ENCODE data around the gene EXOC6B.

Gene EXOC6B

GRCh38 chr2:72208225-72208624, 617.6 kb downstream of the EXOC6B start:
- no peak for TF ChIP-seq ZNF274 (IDR thresholded peaks at IDR 0.05; ENCODE audit: low read depth, low read length)
- H3K4me3 ChIP-seq (ENCODE audit: low read length): no peak overlapping the region

DNA sequence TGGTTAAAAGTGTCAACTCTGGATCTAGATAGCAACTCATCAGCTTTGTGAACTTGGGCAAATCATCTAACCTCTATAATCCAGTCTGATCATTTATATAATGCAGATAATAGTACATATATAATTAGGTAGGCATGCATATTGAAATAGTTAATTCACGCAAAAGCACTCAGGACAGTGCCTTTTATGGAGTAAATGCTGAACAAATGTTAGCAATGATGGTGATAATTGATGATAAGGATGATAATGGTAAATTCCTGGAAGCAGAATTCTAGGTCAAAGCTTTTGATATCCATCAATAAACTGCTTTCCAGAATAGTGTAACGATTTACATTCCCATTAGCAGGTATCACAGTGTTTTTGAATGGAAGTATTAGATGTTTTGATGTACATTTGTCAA, 618.5 kb downstream of the EXOC6B start:
- TF ChIP-seq ZNF274 (IDR thresholded peaks at IDR 0.05; ENCODE audit: low read depth, low read length): no peak
- no peak overlapping the region for H3K4me3 ChIP-seq (ENCODE audit: low read length)

DNA sequence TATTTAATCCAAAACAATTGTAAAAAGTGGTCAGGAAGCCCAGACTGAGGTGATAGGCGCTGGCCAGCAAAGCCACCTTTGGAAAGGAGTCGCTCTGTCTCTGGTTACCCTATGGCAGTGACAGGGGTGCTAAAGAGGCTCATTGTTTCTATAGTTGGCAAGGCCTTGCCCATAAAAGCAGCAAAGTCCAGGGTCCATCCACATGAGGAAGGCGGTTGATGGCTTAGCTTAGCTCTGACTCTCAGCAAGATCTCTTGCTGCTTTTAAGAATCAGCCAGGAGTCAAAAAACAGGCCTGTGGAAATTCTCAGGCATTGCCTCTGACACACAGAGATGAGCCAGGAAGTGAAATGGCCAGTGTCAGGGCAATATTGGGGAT, 620.3 kb downstream of the EXOC6B start:
- no peak for TF ChIP-seq ZNF274 (IDR thresholded peaks at IDR 0.05; ENCODE audit: low read depth, low read length)
- no peak overlapping the region for H3K4me3 ChIP-seq (ENCODE audit: low read length)

- no peak for TF ChIP-seq ZNF274 (IDR thresholded peaks at IDR 0.05; ENCODE audit: low read depth, low read length)
- H3K4me3 ChIP-seq (ENCODE audit: low read length): no peak overlapping the region
These were observed 620.9 kb downstream of the EXOC6B start for GRCh38 chr2:72204786-72205503.

GRCh38 chr2:72204156-72204785, 621.6 kb downstream of the EXOC6B start:
- H3K4me3 ChIP-seq (ENCODE audit: low read length): no peak overlapping the region
- no peak for TF ChIP-seq ZNF274 (IDR thresholded peaks at IDR 0.05; ENCODE audit: low read depth, low read length)

DNA sequence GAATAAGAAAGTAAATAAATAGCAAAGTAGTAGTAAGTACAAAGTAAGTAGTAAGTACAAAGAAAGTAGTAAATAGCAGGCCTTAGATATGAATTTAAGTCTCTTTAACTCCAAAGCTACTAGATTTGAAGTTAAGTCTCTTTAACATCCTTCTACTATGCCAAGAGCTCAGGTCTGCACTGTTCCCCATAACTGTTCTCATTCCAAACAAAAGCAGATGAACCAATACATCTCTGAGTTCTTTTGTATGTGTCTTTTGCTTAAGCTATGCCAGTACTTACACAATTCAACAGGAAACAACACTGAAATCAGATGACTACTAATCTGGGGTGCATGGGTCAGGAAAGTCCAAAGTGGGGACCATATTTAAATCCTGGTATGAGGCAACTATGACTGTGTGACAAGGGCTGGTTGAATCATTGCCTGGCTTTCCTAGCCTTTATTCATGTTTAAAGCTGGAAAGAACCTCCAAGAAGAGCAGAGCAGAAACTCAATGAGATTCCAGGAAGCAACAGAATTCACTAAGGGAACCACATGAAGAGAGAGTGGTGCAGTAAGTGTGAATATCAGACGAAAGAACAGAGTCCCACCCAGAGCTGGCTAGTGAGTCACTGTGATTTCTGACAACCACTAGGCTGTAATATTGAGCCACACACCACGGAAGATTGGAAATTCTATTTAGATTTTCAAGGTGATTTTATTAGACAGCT, 627.1 kb downstream of the EXOC6B start:
- H3K4me3 ChIP-seq (ENCODE audit: low read length): no peak overlapping the region
- TF ChIP-seq ZNF274 (IDR thresholded peaks at IDR 0.05; ENCODE audit: low read depth, low read length): no peak

DNA sequence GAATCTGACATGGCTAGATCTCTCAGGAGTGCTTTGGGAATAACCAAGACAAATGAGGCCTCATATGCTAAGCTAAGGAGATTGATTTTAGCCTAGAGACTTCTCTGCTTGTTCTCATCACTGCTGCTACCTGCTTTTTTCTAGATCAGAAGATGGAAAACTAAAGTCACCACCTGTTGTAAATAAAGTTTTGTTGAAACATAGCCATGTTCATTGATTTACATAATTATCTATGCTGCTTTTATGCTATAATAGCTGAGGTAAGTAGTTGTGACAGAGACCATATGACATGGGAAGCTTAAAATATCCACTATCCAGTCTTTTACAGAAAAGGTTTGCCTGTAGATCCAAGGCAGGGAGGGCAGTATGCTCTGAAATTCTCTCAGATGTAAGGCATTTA, 632.1 kb downstream of the EXOC6B start:
- TF ChIP-seq ZNF274 (IDR thresholded peaks at IDR 0.05; ENCODE audit: low read depth, low read length): no peak
- H3K4me3 ChIP-seq (ENCODE audit: low read length): no peak overlapping the region

DNA sequence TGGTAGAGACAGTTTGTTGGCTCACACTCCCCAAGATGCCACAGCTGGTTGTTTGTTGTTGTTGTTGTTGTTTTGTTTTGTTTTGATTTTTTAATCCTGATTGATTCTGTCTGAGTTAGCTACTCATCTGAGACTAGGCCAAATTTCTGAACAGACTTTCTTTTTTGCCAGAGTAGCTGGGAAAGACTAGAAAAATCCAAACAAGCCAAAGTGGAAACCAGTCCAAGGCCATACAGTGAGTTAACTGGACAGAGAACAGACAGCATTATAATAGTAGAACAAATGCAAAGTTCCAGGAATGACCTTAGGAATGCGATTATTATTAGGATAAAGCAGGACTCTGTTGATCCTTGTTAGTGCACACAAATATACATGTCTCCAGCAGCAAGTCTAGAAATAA, 634.4 kb downstream of the EXOC6B start:
- no peak overlapping the region for H3K4me3 ChIP-seq (ENCODE audit: low read length)
- TF ChIP-seq ZNF274 (IDR thresholded peaks at IDR 0.05; ENCODE audit: low read depth, low read length): no peak

DNA sequence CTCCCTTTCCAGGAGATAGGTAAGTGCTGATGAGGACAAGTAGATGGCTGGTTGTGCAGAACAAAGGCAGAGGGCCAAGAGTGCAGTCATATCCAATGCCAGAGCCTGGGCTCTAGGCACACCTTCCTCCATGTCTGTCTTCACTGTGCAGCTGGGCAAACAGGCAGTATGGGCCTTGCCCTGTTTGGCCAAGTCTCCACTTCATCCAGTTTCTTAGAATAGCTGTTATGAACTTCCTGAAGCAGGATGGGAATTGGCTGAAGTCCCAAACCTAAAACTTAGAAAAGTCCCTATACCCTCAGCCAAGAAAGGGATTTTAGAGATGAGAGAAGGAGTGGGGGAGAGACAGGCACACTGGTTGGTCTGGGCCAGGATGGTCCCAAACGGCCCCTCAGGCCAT, 640.6 kb downstream of the EXOC6B start:
- no peak for TF ChIP-seq ZNF274 (IDR thresholded peaks at IDR 0.05; ENCODE audit: low read depth, low read length)
- no peak overlapping the region for H3K4me3 ChIP-seq (ENCODE audit: low read length)

GRCh38 chr2:72183466-72183865, 642.4 kb downstream of the EXOC6B start:
- H3K4me3 ChIP-seq (ENCODE audit: low read length): no peak overlapping the region
- TF ChIP-seq ZNF274 (IDR thresholded peaks at IDR 0.05; ENCODE audit: low read depth, low read length): no peak

DNA sequence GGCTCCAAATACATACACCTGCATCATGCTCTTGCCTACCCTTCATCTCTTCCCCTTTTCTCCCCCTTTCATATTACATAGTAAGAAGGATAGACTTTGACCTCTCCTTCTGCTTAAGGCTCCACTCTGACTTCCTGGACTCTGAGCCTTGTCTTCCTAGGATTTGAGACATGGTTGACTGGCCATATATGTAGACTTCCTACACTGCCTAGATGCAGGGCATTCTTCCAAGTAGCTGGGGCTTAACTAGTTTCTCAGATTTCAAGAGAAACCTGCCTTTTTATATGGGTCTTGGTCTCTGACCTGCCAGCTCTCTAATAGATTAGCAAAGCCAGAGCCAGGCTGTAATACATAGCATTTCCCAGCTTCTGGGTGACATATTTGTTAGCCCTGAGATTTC, 642.8 kb downstream of the EXOC6B start:
- no peak overlapping the region for H3K4me3 ChIP-seq (ENCODE audit: low read length)
- no peak for TF ChIP-seq ZNF274 (IDR thresholded peaks at IDR 0.05; ENCODE audit: low read depth, low read length)

GRCh38 chr2:72182547-72182946, 643.3 kb downstream of the EXOC6B start:
- TF ChIP-seq ZNF274 (IDR thresholded peaks at IDR 0.05; ENCODE audit: low read depth, low read length): no peak
- no peak overlapping the region for H3K4me3 ChIP-seq (ENCODE audit: low read length)

DNA sequence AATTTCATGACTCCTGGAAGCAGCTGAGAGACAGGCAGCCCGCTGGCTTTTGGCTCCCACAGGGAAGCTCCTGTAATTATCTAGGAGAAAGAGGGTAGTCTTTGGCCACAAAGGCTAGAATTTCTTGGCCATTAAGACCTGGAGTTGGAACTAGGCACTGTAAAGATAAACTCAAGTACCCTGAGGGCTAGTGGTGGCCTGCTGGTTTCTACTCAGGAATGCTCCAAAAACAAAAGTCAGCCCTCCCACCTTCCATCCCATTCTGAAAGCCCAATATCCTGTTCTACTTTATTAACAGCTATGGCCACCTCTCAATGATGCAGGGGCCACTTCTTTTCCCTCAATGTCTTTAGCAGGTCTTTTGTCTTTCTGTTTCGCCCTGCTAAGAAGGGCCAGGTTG, 644.2 kb downstream of the EXOC6B start:
- H3K4me3 ChIP-seq (ENCODE audit: low read length): no peak overlapping the region
- no peak for TF ChIP-seq ZNF274 (IDR thresholded peaks at IDR 0.05; ENCODE audit: low read depth, low read length)

DNA sequence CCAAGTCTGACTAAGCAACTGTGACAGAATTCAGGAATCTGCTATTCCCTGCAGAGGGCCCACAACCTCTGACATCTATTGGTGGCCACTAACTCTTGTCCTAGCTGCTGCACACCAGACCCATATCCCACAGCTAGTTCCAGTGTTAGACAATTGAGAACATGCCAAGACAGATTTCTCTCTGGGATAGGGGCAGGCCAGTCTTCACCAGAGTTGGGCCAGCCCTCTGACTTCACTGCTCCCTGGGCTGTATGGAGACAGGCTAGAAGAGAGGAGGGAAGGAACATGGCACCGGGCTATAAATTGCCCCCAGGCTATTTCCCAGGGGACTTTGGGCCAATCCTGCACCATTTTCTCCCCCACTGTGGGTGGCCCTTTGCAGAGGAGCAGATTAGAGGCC, 645.5 kb downstream of the EXOC6B start:
- no peak overlapping the region for H3K4me3 ChIP-seq (ENCODE audit: low read length)
- no peak for TF ChIP-seq ZNF274 (IDR thresholded peaks at IDR 0.05; ENCODE audit: low read depth, low read length)

GRCh38 chr2:72178551-72178950, 647.3 kb downstream of the EXOC6B start:
- no peak for TF ChIP-seq ZNF274 (IDR thresholded peaks at IDR 0.05; ENCODE audit: low read depth, low read length)
- H3K4me3 ChIP-seq (ENCODE audit: low read length): no peak overlapping the region
